Measurements from ENCODE around the gene UFSP1.

The UFSP1 gene

DNA sequence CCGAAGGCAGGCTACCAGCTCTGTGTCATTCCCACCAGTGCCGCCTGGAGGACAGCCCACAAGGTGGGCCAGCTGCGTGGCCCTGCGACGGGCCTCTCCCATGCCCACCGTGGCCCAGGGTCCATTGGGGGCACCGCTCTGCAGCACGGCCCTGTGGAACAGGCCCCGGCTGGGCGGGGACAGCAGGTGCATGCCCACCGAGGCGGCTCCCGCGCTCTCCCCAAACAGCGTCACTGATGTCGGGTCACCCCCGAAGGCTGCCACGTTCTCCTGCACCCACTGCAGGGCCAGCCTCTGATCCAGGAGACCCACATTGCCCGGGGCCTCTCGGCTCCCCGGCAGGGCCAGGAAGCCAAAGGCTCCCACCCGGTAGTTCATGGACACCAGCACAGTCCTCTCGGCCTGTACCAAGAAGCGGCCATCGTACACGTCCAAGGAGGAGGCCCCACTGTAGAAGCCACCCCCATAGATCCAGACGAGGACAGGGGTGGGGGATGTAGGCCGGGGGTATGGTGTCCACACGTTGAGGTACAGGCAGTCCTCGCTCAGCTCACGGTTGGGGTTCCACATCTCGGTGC lies 3.9 kb upstream of the UFSP1 start:
- TF ChIP-seq BACH2 (CRISPR knock-in tag; IDR thresholded peaks at IDR 0.05; ENCODE audit: borderline replicate concordance) (no peak), RARB (CRISPR knock-in tag; IDR thresholded peaks at IDR 0.05) (no peak), ARNTL (CRISPR knock-in tag; IDR thresholded peaks at IDR 0.05; ENCODE audit: borderline replicate concordance, low read depth) (no peak), OSR1 (CRISPR knock-in tag; IDR thresholded peaks at IDR 0.05) (no peak), PPARA (CRISPR knock-in tag; IDR thresholded peaks at IDR 0.05; ENCODE audit: borderline replicate concordance) (no peak), ZNF70 (CRISPR knock-in tag; IDR thresholded peaks at IDR 0.05) (no peak), ZFP30 (CRISPR knock-in tag; IDR thresholded peaks at IDR 0.05) (no peak), TOX (CRISPR knock-in tag; IDR thresholded peaks at IDR 0.05; ENCODE audit: borderline replicate concordance) (no peak), SNAI2 (CRISPR knock-in tag; IDR thresholded peaks at IDR 0.05) (no peak), ZC3H10 (CRISPR knock-in tag; IDR thresholded peaks at IDR 0.05) (no peak)
- TF ChIP-seq, protein P1, sequence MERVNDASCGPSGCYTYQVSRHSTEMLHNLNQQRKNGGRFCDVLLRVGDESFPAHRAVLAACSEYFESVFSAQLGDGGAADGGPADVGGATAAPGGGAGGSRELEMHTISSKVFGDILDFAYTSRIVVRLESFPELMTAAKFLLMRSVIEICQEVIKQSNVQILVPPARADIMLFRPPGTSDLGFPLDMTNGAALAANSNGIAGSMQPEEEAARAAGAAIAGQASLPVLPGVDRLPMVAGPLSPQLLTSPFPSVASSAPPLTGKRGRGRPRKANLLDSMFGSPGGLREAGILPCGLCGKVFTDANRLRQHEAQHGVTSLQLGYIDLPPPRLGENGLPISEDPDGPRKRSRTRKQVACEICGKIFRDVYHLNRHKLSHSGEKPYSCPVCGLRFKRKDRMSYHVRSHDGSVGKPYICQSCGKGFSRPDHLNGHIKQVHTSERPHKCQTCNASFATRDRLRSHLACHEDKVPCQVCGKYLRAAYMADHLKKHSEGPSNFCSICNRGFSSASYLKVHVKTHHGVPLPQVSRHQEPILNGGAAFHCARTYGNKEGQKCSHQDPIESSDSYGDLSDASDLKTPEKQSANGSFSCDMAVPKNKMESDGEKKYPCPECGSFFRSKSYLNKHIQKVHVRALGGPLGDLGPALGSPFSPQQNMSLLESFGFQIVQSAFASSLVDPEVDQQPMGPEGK (CRISPR knock-in tag; IDR thresholded peaks at IDR 0.05; ENCODE audit: borderline replicate concordance): no peak
- no peak for ATAC-seq

DNA sequence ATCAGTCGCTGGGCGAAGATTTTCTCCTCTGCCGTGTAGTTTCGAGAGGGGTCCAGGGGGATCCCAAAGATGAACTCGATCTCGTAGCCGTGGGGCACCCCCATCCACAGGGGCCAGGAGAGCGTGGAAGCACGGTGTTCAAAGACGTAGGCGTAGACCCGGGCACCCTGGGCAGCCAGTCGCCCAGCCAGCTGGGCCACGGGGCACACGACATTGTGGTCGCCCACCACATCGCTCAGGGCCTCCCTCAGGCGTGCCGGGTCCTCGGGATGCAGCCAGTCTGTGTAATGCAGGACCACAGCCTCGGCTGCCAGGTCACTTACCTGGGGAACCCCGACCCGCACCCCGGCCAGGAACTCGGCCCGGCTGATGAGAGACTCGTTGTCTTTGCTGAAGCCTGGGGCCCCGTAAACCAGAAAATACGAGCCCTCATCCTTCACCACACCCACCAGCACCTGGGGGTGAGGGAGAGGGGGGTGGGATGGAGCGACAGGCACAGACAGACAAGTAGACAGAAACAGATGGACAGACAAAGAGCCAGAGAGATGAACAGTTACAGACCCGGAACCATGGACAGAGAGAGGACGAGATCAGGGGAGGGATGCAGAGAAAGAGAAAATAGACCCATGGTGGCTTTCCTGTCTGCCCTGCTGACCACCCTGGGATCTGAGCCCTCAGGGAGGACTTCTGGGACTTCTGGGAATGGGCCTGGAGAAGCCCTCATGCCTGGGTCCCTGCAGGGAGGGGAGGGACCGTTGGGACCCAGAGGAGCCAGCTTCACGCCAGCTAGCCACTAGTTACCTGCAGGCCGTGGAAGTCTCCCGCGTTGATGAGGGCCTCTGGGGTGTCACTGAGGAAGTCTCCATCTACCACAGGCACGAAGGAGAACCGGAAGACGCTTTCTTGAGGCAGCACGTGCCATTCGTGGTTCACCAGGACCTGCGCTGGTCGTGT lies 3.1 kb upstream of the UFSP1 start:
- ATAC-seq: no peak
- TF ChIP-seq ZFP3 (CRISPR knock-in tag; IDR thresholded peaks at IDR 0.05): no peak
- TF ChIP-seq, protein P2, sequence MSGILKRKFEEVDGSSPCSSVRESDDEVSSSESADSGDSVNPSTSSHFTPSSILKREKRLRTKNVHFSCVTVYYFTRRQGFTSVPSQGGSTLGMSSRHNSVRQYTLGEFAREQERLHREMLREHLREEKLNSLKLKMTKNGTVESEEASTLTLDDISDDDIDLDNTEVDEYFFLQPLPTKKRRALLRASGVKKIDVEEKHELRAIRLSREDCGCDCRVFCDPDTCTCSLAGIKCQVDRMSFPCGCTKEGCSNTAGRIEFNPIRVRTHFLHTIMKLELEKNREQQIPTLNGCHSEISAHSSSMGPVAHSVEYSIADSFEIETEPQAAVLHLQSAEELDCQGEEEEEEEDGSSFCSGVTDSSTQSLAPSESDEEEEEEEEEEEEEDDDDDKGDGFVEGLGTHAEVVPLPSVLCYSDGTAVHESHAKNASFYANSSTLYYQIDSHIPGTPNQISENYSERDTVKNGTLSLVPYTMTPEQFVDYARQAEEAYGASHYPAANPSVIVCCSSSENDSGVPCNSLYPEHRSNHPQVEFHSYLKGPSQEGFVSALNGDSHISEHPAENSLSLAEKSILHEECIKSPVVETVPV (CRISPR knock-in tag; IDR thresholded peaks at IDR 0.05): no peak

DNA sequence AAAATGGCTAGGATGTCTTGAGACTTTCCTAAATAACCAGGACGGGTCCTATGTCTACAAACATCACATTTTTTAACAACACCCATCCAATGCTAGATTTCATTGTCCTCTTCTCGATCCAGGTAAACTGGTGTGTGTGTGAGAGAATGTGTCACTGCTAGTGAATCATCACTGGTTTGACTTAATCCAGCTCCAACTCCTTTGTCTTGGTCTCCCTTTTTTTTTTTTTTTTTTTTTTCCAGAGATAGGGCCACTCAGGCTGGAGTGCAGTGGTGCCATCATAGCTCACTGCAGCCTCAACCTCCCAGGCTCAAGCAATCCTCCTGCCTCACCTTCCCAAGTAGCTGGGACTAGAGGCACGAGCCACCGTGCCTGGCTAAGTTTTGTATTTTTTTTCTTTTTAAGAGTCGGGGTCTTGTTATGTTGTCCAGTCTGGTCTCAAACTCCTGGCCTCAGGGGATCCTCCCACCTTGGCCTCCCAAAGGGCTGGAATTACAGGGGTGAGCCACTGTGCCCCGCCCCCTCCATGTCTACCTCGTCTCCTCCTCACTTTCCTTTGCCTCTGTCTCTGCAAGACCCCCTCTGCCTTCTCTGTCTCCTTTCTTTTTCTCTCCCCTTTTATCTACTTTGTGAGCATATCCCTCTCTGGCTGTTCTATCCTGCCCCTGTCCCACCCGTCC lies 2.2 kb upstream of the UFSP1 start:
- TF ChIP-seq, protein P2 (CRISPR knock-in tag; IDR thresholded peaks at IDR 0.05): no peak
- TF ChIP-seq ZNF70 (CRISPR knock-in tag; IDR thresholded peaks at IDR 0.05): no peak
- TF ChIP-seq, protein P3, sequence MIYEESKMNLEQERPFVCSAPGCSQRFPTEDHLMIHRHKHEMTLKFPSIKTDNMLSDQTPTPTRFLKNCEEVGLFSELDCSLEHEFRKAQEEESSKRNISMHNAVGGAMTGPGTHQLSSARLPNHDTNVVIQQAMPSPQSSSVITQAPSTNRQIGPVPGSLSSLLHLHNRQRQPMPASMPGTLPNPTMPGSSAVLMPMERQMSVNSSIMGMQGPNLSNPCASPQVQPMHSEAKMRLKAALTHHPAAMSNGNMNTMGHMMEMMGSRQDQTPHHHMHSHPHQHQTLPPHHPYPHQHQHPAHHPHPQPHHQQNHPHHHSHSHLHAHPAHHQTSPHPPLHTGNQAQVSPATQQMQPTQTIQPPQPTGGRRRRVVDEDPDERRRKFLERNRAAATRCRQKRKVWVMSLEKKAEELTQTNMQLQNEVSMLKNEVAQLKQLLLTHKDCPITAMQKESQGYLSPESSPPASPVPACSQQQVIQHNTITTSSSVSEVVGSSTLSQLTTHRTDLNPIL (CRISPR knock-in tag; IDR thresholded peaks at IDR 0.05; ENCODE audit: low read depth): no peak
- no peak for TF ChIP-seq ZFP30 (CRISPR knock-in tag; IDR thresholded peaks at IDR 0.05)
- TF ChIP-seq ARNTL (CRISPR knock-in tag; IDR thresholded peaks at IDR 0.05; ENCODE audit: borderline replicate concordance, low read depth): no peak
- TF ChIP-seq ESRRG (CRISPR knock-in tag; IDR thresholded peaks at IDR 0.05): no peak
- ATAC-seq: no peak

DNA sequence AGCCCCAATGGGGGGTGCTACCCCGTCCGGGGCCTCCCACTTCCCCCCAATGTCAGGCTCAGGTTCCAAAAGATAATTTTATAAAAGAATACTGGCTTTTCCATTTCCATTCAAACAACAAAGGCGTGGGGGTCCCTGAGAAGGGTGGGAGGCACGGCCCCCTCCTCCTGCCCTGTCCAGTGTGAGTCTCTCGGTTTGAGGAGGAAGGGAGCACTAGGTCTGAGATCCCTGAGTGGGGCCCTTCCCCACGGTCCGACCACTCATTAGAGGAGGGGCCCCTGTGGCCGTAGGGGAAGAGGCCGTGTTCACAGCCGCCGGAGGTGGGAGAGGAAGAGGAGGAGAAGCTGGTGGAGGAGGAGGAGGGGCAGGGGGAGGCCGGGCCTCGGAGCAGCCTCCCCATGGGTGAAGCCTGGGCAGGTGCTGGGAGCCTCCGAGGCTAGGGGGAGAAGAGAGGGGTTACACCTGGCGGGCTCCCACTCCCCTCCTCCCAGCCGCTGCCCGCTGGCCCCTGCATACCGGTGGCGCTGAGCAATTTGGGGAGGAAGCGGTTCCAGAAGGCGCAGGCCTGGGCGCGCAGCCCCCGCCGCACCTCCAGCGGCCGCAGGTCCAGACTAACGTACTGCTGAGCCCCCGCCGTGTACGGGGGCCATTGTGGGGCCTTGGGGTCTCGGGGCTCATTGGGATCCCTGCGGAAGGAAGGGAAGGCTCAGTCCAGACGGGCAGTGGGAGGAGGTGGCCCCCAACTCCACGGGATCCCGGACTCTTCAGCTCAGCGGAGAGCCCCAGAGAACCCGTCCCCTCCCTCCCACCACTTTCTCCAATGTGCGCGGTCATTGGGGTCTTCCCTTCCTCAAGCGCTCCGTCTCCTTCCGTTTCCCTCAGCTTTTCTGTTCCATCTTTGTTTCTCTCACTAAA lies 1.4 kb upstream of the UFSP1 start:
- ATAC-seq: no peak
- TF ChIP-seq, protein P4, sequence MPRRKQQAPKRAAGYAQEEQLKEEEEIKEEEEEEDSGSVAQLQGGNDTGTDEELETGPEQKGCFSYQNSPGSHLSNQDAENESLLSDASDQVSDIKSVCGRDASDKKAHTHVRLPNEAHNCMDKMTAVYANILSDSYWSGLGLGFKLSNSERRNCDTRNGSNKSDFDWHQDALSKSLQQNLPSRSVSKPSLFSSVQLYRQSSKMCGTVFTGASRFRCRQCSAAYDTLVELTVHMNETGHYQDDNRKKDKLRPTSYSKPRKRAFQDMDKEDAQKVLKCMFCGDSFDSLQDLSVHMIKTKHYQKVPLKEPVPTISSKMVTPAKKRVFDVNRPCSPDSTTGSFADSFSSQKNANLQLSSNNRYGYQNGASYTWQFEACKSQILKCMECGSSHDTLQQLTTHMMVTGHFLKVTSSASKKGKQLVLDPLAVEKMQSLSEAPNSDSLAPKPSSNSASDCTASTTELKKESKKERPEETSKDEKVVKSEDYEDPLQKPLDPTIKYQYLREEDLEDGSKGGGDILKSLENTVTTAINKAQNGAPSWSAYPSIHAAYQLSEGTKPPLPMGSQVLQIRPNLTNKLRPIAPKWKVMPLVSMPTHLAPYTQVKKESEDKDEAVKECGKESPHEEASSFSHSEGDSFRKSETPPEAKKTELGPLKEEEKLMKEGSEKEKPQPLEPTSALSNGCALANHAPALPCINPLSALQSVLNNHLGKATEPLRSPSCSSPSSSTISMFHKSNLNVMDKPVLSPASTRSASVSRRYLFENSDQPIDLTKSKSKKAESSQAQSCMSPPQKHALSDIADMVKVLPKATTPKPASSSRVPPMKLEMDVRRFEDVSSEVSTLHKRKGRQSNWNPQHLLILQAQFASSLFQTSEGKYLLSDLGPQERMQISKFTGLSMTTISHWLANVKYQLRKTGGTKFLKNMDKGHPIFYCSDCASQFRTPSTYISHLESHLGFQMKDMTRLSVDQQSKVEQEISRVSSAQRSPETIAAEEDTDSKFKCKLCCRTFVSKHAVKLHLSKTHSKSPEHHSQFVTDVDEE (CRISPR knock-in tag; IDR thresholded peaks at IDR 0.05): no peak
- TF ChIP-seq ESRRG (CRISPR knock-in tag; IDR thresholded peaks at IDR 0.05) (no peak), GLIS3 (CRISPR knock-in tag; IDR thresholded peaks at IDR 0.05) (no peak), ZNF565 (CRISPR knock-in tag; conservative IDR thresholded peaks at IDR 0.05; ENCODE audit: low read depth) (no peak), ZNF70 (CRISPR knock-in tag; IDR thresholded peaks at IDR 0.05) (no peak), OSR1 (CRISPR knock-in tag; IDR thresholded peaks at IDR 0.05) (no peak)
- TF ChIP-seq, protein P2 (CRISPR knock-in tag; IDR thresholded peaks at IDR 0.05): no peak
- TF ChIP-seq, protein P5, sequence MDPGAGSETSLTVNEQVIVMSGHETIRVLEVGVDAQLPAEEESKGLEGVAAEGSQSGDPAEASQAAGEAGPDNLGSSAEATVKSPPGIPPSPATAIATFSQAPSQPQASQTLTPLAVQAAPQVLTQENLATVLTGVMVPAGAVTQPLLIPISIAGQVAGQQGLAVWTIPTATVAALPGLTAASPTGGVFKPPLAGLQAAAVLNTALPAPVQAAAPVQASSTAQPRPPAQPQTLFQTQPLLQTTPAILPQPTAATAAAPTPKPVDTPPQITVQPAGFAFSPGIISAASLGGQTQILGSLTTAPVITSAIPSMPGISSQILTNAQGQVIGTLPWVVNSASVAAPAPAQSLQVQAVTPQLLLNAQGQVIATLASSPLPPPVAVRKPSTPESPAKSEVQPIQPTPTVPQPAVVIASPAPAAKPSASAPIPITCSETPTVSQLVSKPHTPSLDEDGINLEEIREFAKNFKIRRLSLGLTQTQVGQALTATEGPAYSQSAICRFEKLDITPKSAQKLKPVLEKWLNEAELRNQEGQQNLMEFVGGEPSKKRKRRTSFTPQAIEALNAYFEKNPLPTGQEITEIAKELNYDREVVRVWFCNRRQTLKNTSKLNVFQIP (CRISPR knock-in tag; IDR thresholded peaks at IDR 0.05; ENCODE audit: borderline replicate concordance, low read depth): no peak

Data from SK-N-SH treated with all-trans-retinoic acid at 6 μM for 48 hours (cell line).